Skeletal muscle cell (primary cell): ENCODE measurements around the gene MEIS1.

ENCODE experiments used
- DNase-seq: peaks from one replicate; pipeline ENCODE4 v3.0.0-alpha.2; 2010; ENCODE audit warnings: low read depth
- H3K4me3 ChIP-seq: 2 replicates; pipeline ENCODE4 v1.5.1; 2011; ENCODE audit warnings: low read depth, mild to moderate bottlenecking, control low read depth, low read length, moderate library complexity

Gene MEIS1

DNA sequence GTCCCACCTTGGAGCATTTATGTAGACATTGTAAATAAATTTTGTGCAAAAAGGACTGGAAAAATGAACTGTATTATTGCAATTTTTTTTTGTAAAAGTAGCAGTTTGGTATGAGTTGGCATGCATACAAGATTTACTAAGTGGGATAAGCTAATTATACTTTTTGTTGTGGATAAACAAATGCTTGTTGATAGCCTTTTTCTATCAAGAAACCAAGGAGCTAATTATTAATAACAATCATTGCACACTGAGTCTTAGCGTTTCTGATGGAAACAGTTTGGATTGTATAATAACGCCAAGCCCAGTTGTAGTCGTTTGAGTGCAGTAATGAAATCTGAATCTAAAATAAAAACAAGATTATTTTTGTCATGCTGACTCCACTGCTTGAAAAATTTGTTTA is 137.5 kb downstream of the MEIS1 start:
- H3K4me3 ChIP-seq: no peak overlapping the region
- no peak for DNase-seq

DNA sequence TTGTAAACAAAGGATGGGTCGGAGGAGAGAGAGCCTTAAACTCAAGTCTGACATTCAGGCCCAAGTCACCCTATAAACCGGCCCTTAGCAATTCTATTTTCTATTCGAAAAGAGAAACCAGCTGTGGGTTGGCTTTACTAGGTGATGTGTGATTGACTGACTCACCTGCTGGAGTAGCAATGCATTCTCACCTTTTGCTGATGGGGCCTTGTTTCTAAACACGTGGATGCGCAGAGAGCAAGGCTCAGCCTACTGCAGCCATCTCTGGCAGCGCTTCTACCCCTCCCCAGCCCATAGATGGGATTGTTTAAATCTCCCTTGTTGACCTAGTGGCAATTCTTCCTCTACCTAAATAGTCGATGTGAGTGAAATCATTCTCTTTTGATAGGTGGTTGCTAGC is 138.5 kb downstream of the MEIS1 start:
- no peak overlapping the region for H3K4me3 ChIP-seq
- no peak for DNase-seq

DNA sequence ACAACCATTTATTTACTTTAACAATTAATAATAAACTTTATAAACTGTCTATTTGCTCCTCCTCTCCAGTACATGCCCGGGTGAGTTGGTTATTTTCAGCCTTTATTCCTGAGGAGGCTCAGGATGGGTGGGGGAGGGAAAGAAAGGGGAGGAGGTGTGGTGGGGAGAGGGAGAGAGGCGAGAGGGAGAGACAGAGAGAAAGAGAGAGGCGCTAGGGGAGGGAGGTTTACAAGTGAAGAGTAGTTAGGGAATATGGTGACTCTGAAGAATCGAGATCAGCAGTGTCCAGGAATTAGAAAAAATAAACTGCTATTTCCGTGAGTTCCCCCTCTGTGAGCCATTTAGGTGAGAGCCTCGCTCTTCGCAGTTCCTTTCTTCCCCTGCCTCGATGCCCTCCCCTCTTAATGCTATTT is 138.9 kb downstream of the MEIS1 start:
- no peak for DNase-seq
- H3K4me3 ChIP-seq: no peak overlapping the region

DNA sequence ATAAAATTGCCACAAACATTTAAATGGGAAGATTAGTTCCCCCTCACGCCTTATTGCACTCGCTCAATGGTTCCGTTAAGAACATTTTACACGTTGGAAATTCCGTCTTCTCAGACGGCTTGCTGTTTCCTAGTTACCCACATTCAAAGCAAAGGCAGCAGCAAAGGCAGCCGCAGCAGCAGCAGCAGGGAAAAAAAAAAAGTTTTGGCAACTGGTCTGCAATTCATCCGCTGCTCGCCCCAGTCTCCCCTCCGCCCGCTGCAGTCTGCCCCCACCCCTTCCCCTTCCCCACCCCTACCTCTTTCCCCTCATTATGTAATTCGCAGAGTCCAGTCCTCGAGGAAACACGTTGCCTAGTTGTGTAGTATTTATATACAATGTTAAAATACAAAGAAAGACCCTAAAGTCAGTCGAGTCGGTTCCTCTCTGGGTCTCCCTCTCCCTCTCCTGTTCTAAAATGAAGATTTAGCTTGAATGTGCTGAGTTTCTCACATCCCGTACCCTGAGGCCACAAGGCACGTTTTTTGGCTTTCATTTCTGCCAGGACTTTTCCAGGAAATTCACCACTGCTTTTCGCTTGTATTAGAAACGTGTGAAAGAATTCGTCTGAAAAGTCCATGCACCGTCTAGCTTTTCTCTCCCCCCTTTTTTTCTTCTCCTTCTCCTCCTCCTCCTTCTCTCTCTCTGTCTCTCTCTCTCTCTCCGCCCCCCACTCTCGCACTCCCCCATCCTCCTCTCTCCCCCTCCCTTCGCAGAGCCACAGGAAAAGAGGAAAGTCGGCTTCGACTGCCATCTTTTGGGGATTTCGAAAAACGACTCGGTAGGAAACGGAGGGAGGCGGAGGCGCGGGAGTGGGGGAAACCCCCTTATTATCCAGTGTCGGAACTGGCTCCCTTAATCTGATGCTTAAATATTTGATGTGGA is 140.0 kb downstream of the MEIS1 start:
- H3K4me3 ChIP-seq: peak overlapping the region; percentile 64
- peak; percentile 54 for DNase-seq

DNA sequence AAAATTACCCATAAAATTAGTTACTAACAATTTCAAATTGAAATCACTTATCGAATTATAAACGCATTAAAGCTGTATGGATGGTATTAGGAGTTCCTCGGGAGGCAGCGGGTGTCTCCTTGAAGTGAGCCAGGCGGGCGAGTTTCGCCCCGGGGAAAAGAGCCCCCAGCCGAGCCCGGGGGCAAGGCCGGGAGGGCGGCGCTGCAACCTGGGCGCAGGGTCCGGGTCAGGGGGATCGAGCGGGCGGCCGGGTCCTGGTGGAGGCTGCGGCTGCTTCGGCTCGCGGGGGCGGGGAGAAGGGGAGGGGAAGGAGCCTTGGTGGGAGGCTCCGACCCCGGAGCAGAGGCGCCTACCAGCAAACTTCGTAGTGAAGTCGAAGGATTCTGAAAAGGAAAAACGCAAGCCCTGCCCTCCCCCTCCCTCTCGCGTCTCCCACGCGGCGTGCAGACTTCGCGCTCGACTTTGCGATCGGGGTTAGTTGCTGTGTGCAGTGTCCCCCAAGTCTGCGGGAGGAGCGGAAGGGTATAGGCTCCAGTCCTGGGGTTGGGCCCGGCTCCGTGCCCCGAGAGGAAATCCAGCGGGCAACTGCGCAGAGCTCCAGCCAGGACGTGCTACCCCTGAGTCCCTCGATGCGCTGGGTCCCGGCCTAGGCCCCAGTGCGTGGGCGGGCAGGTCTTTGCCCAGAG is 140.8 kb downstream of the MEIS1 start:
- no peak for DNase-seq

DNA sequence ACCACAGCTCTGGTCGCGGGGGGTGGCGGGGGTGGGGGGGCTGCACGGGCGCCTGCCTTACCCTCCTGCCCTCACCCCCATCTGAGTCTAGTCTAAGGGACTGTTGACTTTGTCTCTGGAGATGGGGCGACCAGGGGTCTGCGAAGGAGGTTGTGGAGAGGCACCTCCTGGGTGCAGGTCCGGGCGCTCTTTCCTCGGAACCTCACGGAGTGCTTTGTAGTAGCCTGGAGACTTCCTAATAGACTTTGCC is 141.3 kb downstream of the MEIS1 start:
- H3K4me3 ChIP-seq: peak overlapping the region; percentile 64
- DNase-seq: no peak

More for the DNA sequence above, 140.8 kb downstream of the MEIS1 start:
- peak overlapping the region; percentile 64 for H3K4me3 ChIP-seq

DNA sequence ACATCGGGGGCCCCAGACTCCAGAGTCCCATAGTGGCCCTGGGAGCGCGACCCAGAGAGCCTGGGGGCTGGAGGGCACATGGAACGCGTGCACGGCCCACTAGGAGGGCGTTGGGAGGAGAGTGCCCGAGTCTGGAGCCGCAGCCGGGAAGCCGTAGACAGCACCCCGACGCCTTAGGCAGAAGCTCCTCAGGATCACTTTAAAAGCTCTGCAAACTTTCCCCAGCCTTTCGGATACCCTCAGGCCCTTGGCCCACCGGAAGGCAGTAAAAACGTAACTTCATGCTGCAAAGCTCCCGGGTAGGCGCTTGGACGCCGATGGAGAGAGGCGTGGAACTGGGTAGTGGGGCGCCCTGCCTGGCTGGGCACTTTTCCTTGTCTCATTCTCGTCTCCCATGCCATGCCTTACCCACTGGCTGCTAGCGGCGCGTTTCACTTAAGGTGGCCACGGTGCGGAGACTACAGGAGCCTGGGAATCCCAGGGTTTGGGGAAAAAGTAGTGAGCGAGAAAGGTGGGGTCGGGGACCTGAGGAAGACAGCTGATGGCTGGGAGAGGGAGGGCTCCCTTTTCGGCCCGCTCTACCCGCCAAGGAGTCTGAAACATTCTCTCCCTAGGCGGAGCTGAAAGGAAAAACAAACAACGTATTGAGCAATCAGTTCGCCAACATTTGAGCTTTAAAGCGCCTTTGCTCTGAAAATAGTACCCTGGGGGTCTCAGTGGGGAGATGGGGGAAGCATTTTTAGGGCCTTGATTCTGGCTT is 141.8 kb downstream of the MEIS1 start:
- H3K4me3 ChIP-seq: peak overlapping the region; percentile 64
- DNase-seq: no peak

DNA sequence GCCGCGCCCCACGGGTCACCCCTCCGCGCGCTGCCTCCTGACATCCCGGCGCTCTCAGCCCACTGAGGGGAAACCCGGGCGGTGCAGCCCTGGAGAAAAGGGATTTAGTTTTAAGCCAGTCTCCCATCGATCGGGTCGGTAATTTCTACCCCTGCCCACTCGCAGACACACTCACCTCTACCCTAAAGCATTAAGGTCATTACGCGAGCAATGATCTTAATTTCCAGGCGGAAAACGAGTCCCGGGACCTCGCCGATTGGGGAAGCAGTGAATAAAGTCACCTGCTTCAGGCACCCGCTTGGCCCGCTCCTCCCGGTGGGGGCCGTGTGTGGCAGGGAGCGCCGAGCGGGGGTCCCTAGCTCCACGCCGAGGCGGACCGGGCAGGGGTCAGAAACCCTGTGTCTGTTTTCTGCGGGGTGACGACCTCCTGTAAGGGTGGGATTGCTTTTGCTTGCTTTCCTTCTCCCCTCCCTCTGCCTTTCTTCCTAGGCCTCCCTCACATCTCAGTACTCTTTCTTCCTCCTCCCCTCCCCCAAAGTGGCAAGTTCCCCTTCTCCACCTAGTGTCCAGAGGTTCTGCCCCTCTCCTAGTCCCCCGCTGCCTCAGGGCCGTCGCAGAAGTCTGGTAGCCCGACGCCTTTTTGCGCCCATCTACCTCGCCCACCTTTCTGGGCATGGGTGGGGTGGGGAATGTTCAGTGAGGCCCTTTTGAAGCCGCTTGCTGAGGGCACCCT is 142.6 kb downstream of the MEIS1 start:
- H3K4me3 ChIP-seq: peak overlapping the region; percentile 64
- DNase-seq: no peak

DNA sequence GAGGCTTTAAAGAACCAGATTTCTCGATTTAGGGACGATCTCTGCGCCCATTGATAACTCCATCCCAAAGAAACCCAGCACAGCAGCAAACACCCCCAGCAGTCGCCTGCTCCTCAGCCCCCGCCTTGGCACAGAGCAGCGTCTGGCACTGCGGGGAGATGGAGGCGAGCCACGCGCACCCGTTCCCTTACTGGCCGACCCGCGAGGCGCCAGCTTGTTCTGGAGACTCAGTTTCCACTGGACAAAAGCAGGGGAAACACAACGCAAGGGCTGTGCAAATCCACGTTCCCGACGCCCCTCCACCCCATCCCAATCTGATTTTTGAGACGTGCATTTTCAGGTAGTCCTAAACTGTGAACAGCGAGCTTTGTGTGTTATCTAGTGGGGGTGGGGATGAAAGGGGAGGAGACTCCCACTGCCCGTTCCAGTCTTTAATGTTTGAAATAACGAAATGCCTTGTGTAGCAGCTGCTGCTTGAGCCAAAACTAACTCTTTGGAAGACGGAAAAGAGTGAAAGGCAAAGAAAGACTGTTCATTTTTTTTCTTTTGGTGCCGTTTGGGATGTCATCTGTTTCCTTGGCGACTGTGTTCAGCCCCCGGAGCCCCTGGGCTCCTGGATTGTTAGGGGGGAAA is 143.2 kb downstream of the MEIS1 start:
- no peak overlapping the region for H3K4me3 ChIP-seq
- no peak for DNase-seq

DNA sequence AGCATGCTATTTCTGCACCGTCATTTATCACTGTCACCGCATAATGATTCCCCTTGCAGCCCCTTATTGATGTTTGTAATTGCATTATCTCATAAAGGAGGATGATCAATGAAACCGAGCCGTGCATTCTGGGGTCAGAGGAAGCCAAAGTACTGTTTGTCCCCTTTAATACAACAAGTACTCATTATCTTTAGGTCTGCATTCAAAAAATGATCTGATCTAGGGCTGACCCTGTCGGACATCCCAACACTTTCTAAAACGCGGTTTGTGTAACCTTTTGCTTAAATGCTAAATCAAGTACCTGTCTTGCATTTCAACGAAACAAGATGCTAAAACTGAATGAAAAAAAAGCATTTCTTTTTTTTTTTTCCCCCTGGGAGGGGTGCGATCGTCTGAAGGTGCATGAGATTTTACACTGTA is 143.8 kb downstream of the MEIS1 start:
- H3K4me3 ChIP-seq: no peak overlapping the region
- no peak for DNase-seq

DNA sequence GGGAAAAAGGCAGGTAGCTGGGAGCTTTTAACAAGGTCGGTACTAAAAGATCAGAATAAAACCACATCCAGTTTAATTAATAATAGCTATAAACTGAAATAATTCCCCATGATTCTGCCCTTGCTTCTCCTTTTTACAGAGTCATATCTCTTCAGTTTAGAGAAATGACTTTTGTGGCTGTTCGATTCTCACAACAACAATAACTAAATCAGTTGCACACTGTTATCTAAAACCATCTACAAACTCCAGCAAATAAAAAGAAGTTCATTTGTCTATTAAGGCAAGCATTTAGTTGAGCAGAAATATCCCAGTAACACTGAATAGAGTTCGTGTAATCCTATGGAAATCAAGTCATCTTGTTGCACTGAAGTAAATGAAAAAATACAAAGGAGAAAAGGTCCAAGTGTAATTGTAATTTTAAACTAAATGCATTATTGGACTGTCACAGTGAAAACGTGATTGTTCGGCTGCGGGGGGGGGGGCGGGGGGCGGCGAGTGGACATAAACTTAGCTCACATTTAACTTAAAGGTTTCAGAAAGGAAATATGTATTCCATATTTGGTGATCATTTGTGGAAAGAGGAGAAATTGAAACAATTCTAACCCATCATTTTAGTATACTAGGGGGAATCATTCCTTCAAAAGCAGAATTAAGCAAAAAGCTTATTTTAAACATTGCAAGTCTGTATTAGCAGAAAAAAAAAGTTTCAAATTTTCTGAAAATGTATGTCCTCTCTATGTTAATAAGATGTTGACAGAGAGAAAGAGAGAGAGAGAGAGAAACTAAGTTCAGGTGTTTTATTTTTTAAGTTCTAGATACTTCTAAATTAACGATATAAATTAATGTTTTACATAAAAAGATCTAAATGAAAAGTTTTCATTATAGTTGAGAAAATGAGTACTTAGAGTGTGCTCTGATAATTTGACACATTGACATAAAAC is 144.5 kb downstream of the MEIS1 start:
- DNase-seq: no peak
- no peak overlapping the region for H3K4me3 ChIP-seq

DNA sequence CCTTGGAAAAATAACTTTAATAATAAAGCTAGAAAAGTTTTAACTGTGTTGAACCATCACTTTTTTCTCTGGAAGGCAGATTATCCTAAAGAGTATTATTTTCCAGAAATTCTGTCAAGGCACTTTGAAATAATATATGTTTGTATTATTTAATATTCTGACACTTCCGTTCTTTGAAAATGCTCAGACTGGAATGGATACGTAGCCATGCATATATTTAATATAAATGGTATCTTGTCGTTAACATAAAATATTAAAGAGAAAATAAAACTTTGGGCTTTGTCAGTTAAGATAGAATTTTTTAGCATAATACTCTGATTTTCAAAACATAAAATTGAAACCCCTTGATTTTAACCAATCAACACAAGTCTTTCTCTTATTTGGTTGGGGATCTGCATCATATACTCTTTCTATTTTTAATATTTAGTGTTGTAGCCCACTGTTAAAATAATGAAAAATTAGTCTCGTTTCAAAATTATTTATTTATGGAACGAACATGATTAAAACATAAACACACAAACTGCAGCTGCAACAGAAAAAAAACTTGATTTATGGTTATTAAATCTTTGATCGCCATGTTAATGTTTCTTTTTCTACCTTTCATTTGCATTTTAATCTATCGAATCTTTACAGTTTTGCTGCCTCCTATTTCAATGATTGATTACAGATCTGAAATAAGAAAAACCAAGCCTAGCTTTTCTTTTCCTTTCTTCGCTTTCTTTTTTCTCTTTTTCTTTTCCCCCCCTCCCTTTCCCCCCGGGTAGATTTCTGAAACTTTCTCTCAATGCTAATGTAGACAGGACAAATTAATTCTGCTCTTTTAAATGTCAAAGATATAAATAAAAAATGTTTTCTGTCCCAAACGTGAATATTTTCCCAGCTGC is 145.5 kb downstream of the MEIS1 start:
- no peak for DNase-seq

DNA sequence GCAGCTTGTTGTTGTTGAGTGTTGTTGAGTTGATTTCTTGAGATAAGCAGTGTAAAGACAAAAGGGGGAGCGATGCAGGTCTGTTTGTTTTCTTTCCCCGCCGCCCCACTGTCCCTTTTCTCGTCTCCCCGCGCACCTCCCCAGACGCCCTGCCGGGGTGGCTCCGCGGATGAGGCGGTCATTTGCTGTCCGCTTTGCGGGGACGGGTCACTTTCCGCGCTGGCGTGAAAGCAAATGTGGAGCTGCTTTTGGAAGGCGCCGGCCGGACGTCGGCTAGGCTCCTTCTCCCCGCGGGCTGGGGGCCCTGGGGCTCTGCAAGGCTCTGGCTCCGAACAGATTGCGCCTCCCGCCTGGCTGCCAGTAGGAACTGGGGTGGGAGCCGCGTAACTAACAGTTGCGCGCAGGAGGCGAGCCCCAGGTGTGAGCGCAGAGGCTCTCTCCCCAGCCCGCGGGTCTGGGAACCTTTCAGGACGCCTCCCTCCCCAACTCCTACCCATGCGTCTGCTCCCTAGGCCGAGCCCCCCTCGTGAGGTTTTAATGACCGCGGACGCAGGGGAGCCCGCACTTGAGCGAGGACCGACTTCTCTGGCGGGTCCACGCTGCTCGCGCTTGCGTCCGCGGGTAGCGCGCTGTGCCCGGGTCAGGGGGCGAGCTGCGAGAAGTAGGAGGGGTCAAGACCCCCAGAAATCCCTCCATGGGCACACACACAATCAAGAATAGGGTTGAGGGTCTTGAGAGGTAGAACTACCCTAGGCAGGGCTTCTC is 146.6 kb downstream of the MEIS1 start:
- no peak for DNase-seq
- peak overlapping the region; percentile 43 for H3K4me3 ChIP-seq

More for the DNA sequence above, 145.5 kb downstream of the MEIS1 start:
- peak overlapping the region; percentile 43 for H3K4me3 ChIP-seq

DNA sequence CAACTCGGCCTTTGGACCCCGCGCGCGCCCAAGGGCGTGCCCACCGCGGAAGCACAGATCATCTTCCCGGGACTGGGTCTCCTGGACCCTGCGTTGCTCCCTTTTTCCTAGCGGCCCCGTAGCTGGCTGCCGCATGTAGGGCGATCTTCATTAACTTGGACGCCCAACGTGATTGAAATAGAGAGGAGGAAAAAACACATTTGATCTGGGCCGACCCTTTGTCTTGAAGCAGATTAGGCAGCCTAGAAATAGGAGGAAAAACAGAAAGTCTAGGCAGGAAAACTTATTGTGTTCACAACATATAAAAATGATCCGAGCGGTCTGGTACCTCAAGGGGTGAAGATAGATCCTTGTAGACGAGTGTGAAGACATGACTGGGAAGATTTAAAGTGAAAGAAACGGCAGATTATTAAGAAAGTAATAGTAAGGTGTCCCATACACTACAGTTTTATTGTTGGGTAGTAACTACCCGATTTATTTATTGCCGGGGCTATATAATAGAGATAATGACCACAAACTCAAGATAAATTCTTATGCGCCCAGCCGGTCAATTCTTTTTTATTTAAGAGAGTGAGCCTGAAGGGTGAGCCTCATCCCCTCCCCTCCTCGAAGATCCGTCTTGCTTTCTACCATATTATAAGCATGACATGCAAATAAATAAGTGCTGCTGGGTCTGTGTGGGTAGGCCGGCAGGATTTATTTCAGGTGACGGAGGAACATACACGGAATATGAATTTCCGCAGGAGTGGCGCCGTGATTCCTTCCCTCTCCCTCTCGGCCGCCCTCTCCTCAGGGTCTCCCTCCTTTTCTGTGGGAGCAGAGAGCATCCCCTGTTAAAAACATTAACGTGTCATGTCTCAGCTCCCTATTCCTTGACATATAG is 147.4 kb downstream of the MEIS1 start:
- H3K4me3 ChIP-seq: peak overlapping the region; percentile 43
- DNase-seq: no peak

DNA sequence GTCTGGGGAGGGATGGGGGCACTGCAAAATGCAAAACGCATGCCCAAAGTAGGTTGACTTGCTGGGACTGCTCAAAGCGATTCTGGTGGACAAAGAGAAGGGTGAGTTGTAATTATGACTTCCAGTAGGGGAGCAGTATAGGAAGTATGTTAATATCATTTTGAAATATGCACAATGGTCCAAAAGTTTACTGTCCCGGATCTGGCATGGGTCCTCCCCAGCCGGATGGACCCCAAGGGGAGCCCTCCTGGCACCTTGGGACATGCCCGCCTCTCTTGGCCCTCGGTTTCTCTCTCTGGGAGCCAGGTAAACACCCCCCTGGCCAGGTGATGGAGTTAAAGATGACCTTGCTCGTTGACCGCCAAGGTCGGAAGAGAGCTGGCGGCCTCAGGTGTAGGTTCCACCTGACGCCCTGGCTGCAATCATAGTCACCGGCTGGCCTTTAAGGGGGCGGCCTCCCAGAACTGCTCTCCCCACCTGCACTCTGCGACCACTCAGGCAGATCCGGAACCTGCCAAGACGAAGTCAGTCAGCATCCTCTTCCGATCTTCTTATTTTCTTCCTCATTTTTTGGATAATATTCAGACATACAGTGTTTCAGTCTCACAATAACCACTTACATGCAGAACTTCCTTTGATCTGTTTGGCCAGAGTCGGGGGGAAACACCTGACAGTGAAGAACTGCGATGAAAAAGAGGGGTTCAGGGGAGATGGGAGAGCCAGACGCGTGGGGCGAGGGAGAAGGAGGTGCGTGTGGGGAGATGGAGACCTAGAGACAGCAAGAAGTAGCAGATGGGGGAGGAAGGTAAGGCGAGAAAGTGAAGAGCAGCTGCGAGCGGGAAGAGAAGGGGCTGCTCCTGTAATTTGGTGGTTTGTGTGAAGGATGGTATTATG is 148.3 kb downstream of the MEIS1 start:
- no peak for DNase-seq
- no peak overlapping the region for H3K4me3 ChIP-seq
